GM18502 (cell line): ENCODE data around the gene KAT2A.

ENCODE experiments used
- ATAC-seq: cut with Tn5 transposase; IDR thresholded peaks from one replicate; pipeline ENCODE4 v1.9.1; 2021; ENCODE audit warnings: mild to moderate bottlenecking; ENCODE audit not compliant: unreplicated experiment, poor library complexity

The KAT2A gene

GRCh38 chr17:42067371-42068091, 53.6 kb downstream of the KAT2A start:
- ATAC-seq: no peak

- no peak for ATAC-seq
Measured at GRCh38 chr17:42065201-42065600, 56.0 kb downstream of the KAT2A start.
